ENCODE data around the gene TMEM256.

DNA sequence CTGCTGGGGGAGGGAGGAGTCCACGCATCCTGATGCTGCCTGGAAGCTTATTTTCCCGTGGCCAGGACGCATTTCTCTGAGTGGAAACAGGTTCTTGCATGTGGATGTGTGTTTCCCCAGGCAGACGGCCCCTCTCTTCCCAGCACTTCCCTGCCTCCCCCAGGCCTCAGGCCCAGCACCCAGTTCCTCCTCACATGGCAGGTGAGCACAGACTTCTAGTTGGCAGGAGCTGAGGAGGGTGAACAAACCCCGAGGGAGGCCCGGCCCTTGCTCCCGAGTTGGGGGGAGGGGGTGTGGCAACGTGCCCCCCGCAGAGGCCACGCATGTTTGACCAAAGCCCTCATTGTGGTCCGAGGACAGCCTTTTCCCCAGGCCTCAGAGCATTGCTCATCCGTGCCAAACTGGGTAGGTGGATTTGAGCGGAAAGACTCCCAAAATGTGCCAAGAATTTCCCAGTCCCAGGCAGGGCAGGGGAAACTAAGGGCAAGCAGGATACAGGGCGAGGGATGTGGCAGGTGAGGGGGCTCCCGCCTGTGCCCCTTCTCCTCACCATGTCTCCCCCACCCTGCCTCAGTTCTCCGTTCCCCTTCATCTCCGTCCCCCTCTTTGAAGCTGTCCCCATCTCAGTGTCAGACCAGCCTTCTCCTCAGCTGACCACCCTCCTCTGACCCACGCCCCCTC, 14.7 kb upstream of the TMEM256 start:
- TF ChIP-seq, protein P1, sequence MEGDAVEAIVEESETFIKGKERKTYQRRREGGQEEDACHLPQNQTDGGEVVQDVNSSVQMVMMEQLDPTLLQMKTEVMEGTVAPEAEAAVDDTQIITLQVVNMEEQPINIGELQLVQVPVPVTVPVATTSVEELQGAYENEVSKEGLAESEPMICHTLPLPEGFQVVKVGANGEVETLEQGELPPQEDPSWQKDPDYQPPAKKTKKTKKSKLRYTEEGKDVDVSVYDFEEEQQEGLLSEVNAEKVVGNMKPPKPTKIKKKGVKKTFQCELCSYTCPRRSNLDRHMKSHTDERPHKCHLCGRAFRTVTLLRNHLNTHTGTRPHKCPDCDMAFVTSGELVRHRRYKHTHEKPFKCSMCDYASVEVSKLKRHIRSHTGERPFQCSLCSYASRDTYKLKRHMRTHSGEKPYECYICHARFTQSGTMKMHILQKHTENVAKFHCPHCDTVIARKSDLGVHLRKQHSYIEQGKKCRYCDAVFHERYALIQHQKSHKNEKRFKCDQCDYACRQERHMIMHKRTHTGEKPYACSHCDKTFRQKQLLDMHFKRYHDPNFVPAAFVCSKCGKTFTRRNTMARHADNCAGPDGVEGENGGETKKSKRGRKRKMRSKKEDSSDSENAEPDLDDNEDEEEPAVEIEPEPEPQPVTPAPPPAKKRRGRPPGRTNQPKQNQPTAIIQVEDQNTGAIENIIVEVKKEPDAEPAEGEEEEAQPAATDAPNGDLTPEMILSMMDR (IDR thresholded peaks at IDR 0.05): no peak
- no peak for TF ChIP-seq EP300 (IDR thresholded peaks at IDR 0.05)
